ENCODE data around the gene BNIPL. TPM values are rescaled to one million over a fixed set of nuclear protein-coding genes. Genes with fewer than 3 reads are reported as not detected.

Gene BNIPL
- total and polyA plus RNA-seq, 2 of the 4 experiments (the other 2 are of a cell fraction): under 0.01 to 0.38 TPM

GRCh38 chr1:151047591-151047924, 11.2 kb downstream of the BNIPL start, which contains the start of gene C1orf56:
C1orf56 (plus strand) TSS chr1:151047751; CDS start chr1:151047848, 97 bp downstream.
- H3K4me2 ChIP-seq (ENCODE audit: low read depth, low read length): peak within 1 kb of the TSS; percentile 86
- H3K27me3 ChIP-seq (ENCODE audit: control insufficient read depth, insufficient read depth, low read length): no peaks in the 10 kb centered on the region
- peak within 1 kb of the TSS; percentile 87 for H2AK5ac ChIP-seq (ENCODE audit: low read depth, low read length)
- peak within 1 kb of the TSS; percentile 96 to 99 for H4K8ac ChIP-seq (ENCODE audit: low read depth in 2 of 2, low read length in 2 of 2)
- peak within 1 kb of the TSS; percentile 69; the same call in 1 of the 2 replicates for H2BK120ac ChIP-seq (ENCODE audit: low read depth, low read length)
- H2BK5ac ChIP-seq (ENCODE audit: low read depth, low read length, poor library complexity, severe bottlenecking): peak within 1 kb of the TSS; percentile 62
- H2BK15ac ChIP-seq (ENCODE audit: low read depth, low read length): peak within 1 kb of the TSS; percentile 28; the same call in 1 of the 3 replicates
- peak within 1 kb of the TSS; percentile 80 for H4K91ac ChIP-seq (ENCODE audit: insufficient read depth, low read depth, low read length)
- peak within 1 kb of the TSS; percentile 96 for H2AK9ac ChIP-seq (replicated peaks; ENCODE audit: low read depth, low read length, poor library complexity)
- H3K56ac ChIP-seq (ENCODE audit: extremely low read depth, insufficient read depth, low read length): peak within 1 kb of the TSS; percentile 84
- peak within 1 kb of the TSS; percentile 44 for H3K18ac ChIP-seq (ENCODE audit: low read depth, low read length)
- peaks cover 6 to 44% of the 10 kb centered on the region in 2 experiments; a peak in 3 of 4 replicates for H3K79me1 ChIP-seq (ENCODE audit: low read depth in 1 of 2, low read length in 2 of 2)
- peak; percentile 60 for DNase-seq
- H3K9me1 ChIP-seq (ENCODE audit: insufficient read depth, low read length): peaks cover 7% of the 10 kb centered on the region; the same call in 1 of the 2 replicates
- H3K9ac ChIP-seq (ENCODE audit: low read depth, low read length): peak within 1 kb of the TSS; percentile 78
- H3K36me3 ChIP-seq (ENCODE audit: control insufficient read depth, insufficient read depth, low read length): peaks cover 11% of the 10 kb centered on the region
- no peaks in the 10 kb centered on the region for H3K9me3 ChIP-seq (ENCODE audit: control insufficient read depth, insufficient read depth, low read length)
- dilution Hi-C loops (cut with HindIII; ENCODE audit: low sequenced_read_pairs, unreplicated experiment): no loop called here
- TF ChIP-seq MAFK (IDR thresholded peaks at IDR 0.05; ENCODE audit: low read depth, low read length): no peak
- TF ChIP-seq MAZ (IDR thresholded peaks at IDR 0.05; ENCODE audit: borderline replicate concordance, low read depth, low read length): peak; percentile 3; the same call in 1 of the 2 replicates
- TF ChIP-seq POLR2A (IDR thresholded peaks at IDR 0.05; ENCODE audit: low read depth, low read length): 0 out of 2 replicates have a peak, but pooled peaks have one; percentile 8
- TF ChIP-seq, protein P1, sequence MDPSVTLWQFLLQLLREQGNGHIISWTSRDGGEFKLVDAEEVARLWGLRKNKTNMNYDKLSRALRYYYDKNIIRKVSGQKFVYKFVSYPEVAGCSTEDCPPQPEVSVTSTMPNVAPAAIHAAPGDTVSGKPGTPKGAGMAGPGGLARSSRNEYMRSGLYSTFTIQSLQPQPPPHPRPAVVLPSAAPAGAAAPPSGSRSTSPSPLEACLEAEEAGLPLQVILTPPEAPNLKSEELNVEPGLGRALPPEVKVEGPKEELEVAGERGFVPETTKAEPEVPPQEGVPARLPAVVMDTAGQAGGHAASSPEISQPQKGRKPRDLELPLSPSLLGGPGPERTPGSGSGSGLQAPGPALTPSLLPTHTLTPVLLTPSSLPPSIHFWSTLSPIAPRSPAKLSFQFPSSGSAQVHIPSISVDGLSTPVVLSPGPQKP (IDR thresholded peaks at IDR 0.05; ENCODE audit: borderline replicate concordance, low read depth, low read length): no peak
- TF ChIP-seq RFX5 (IDR thresholded peaks at IDR 0.05; ENCODE audit: low read depth, low read length): no peak
- TF ChIP-seq MXI1 (IDR thresholded peaks at IDR 0.05; ENCODE audit: borderline replicate concordance, low read depth, low read length): no peak
- in situ Hi-C loops (cut with MboI; ENCODE audit: low sequenced_read_pairs): no loop called here
- peak within 1 kb of the TSS; percentile 82 for H3K4ac ChIP-seq (ENCODE audit: low read depth, low read length)
- peaks cover 8% of the 10 kb centered on the region for H3K4me1 ChIP-seq (ENCODE audit: control insufficient read depth, insufficient read depth, low read length)
- peak within 1 kb of the TSS; percentile 81 for H3K14ac ChIP-seq (replicated peaks; ENCODE audit: low read depth, low read length)
- H2BK20ac ChIP-seq (ENCODE audit: low read depth, low read length): peak within 1 kb of the TSS; percentile 47; the same call in 1 of the 2 replicates
- BruUV-seq (replicated peaks): no TSS peak
- peak within 1 kb of the TSS; percentile 93 for H3K23ac ChIP-seq (ENCODE audit: low read depth, low read length)
- H3K4me3 ChIP-seq (ENCODE audit: insufficient read depth, low read depth, low read length): peak within 1 kb of the TSS; percentile 65
- 0% methylated on average over 8 of the region's 29 CpGs; no CpG with 5 or more reads in 1 of the 2 experiments for WGBS, 2 experiments (ENCODE audit: extremely low coverage in 2 of 2, insufficient read length in 1 of 2)
- peak within 1 kb of the TSS; percentile 91 for H4K5ac ChIP-seq (ENCODE audit: low read depth, low read length)
- peak within 1 kb of the TSS; percentile 95 for H2AFZ ChIP-seq (replicated peaks; ENCODE audit: low read length, poor library complexity)
- ATAC-seq (ENCODE audit: low read depth): peak; percentile 82
- 0 out of 2 replicates have a peak, but pooled peaks cover 8% of the 10 kb centered on the region for H4K20me1 ChIP-seq (ENCODE audit: insufficient read depth, low read length)
- CTCF ChIA-PET: interaction anchor here (0.6 to 1.4 kb wide), 3 partner anchors 52 to 270 kb away, joined by 3 read pairs; no protein-coding TSS in a partner anchor
- intact Hi-C loops (cut with micrococcal nuclease): no loop called here
- H3K27ac ChIP-seq (ENCODE audit: insufficient read depth, low read length): peak within 1 kb of the TSS; percentile 88
- POLR2A ChIA-PET (ENCODE audit: unreplicated experiment): interaction anchor here (1.0 kb wide), 1 partner anchor 41 kb away, joined by 4 read pairs; the partner anchor contains the start of gene MINDY1
